Thoracic aorta (tissue), 2 donors: ENCODE results near the gene DYRK3. TPM values are rescaled to one million over a fixed set of nuclear protein-coding genes. Genes with fewer than 3 reads are reported as not detected.

Source experiments
- ATAC-seq: fragments of 150-250 bp; one replicate; pipeline ENCODE4 v1.8.0; 2017; ENCODE audit warnings: low read depth; ENCODE audit not compliant: insufficient number of reproducible peaks, low FRiP score
- DNase-seq: peaks from one replicate; pipeline ENCODE4 v3.0.0-alpha.2; 2020; ENCODE audit warnings: low spot score
- H3K27ac ChIP-seq, 2 donors: fragments of 200-600 bp; sonication (generic); 1 replicate in 1 of 2; 2 replicates in 1 of 2; pipeline ENCODE4 v1.5.1; 2016; ENCODE audit warnings: mild to moderate bottlenecking in 2 of 2, moderate library complexity in 2 of 2
- H3K27me3 ChIP-seq: fragments of 200-600 bp; sonication (generic); replicated peaks from 2 replicates; pipeline ENCODE4 v1.6.0; 2016; ENCODE audit warnings: mild to moderate bottlenecking; ENCODE audit not compliant: insufficient read depth
- H3K36me3 ChIP-seq: fragments of 200-600 bp; sonication (generic); one replicate; pipeline ENCODE4 v1.5.1; 2016
- H3K4me1 ChIP-seq, 2 donors: fragments of 200-600 bp; sonication (generic); 1 replicate in 1 of 2; 2 replicates in 1 of 2; pipeline versions ENCODE4 v1.5.1 to v1.6.0; 2016; ENCODE audit warnings: low read depth in 2 of 2, mild to moderate bottlenecking in 1 of 2; ENCODE audit not compliant: control insufficient read depth in 1 of 2
- H3K4me3 ChIP-seq: fragments of 200-600 bp; sonication (generic); 2 replicates; pipeline ENCODE4 v1.5.1; 2016; ENCODE audit warnings: mild to moderate bottlenecking
- H3K9me3 ChIP-seq: fragments of 200-600 bp; sonication (generic); 2 replicates; pipeline ENCODE4 v1.5.1; 2016
- total RNA-seq, 2 donors: library from RNA; depleted of rRNA; stranded (reverse); fragments of >200 nt; gene quantifications; one replicate each; pipeline versions ENCODE4 v1.1.0 to v1.2.3, GENCODE V29; 2016
- TF ChIP-seq, protein P1 (sequence below): fragments of 200-600 bp; sonication (generic); IDR thresholded peaks from one replicate; pipeline ENCODE4 v1.5.1; 2019; ENCODE audit warnings: antibody characterized with exemption

The DYRK3 gene
- total RNA-seq, 2 donors from 2014 or later: 6.8 to 11.9 TPM

DNA sequence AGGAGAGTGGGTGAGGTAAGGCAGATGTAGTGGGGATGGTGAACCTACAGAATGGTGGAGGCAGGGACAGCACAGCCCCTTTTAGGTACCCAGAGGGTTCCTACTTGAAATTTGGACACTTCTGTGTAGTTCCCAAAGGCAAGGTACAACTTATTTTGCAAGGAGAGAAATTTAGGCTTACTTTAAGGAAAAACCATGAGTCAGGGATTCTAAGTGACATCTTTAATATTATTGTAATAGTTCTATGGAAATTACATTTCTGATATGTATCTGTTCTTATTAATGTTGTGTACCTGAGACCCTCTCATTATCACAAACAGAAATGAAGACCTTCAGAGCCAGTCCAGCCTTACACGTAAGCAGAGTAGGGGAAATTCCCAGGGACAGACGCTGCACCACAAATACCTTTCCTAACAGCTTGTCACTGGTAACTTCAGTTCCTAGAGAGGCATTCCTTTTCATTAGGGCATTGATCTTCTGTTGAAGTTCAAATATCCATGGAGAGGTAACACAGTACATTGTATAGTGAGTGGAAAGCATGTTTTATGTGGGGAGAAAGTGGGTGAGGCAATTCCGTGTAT, 7.9 kb downstream of the DYRK3 start:
- no peak for ATAC-seq
- TF ChIP-seq, protein P1, sequence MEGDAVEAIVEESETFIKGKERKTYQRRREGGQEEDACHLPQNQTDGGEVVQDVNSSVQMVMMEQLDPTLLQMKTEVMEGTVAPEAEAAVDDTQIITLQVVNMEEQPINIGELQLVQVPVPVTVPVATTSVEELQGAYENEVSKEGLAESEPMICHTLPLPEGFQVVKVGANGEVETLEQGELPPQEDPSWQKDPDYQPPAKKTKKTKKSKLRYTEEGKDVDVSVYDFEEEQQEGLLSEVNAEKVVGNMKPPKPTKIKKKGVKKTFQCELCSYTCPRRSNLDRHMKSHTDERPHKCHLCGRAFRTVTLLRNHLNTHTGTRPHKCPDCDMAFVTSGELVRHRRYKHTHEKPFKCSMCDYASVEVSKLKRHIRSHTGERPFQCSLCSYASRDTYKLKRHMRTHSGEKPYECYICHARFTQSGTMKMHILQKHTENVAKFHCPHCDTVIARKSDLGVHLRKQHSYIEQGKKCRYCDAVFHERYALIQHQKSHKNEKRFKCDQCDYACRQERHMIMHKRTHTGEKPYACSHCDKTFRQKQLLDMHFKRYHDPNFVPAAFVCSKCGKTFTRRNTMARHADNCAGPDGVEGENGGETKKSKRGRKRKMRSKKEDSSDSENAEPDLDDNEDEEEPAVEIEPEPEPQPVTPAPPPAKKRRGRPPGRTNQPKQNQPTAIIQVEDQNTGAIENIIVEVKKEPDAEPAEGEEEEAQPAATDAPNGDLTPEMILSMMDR: no peak
- no peaks in the 10 kb centered on the region for H3K9me3 ChIP-seq
- no peaks in the 10 kb centered on the region for H3K27me3 ChIP-seq
- no peak overlapping the region for H3K27ac ChIP-seq
- H3K4me3 ChIP-seq: no peak overlapping the region
- DNase-seq: no peak
- no peaks in the 10 kb centered on the region for H3K36me3 ChIP-seq
- H3K4me1 ChIP-seq: no peaks in the 10 kb centered on the region

DNA sequence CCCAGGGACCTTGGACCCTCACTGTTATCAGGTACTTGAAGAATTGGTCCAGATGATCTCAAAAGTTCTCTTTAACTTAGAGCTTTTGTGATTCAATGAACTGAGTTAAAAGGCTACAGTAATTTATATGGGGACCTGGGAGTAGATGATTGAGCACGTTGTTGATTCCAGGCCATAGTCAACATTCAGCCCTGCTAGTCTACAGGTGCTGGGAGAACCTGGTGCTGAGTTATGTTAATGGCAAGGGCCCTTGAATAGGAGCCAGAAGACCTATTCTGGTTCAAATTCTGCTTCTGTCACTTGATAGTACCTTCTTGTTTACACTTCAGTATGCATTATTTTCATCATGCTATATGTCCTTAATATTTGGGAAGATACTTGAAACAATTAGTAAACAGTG, 11.2 kb downstream of the DYRK3 start:
- Histone ChIP-seq H3K27ac (no peak overlapping the region), H3K9me3 (no peaks in the 10 kb centered on the region), H3K4me3 (no peak overlapping the region), H3K36me3 (no peaks in the 10 kb centered on the region), H3K27me3 (no peaks in the 10 kb centered on the region), H3K4me1 (no peaks in the 10 kb centered on the region)
- TF ChIP-seq, protein P1: no peak
- ATAC-seq (no peak), DNase-seq (no peak)

DNA sequence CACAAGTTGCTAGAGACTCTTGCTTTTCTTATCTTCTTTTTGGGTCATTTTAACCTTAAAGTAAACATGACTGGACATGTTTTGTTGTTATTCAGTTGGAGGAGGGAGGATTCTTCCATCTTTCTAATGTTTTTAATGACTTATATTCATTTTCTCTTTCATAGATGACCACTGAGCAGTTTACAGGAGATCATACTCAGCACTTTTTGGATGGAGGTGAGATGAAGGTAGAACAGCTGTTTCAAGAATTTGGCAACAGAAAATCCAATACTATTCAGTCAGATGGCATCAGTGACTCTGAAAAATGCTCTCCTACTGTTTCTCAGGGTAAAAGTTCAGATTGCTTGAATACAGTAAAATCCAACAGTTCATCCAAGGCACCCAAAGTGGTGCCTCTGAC, 11.9 kb downstream of the DYRK3 start:
- H3K36me3 ChIP-seq: no peaks in the 10 kb centered on the region
- H3K4me1 ChIP-seq: no peaks in the 10 kb centered on the region
- no peaks in the 10 kb centered on the region for H3K9me3 ChIP-seq
- ATAC-seq: no peak
- no peak overlapping the region for H3K4me3 ChIP-seq
- H3K27me3 ChIP-seq: no peaks in the 10 kb centered on the region
- no peak for DNase-seq
- H3K27ac ChIP-seq: no peak overlapping the region
- TF ChIP-seq, protein P1: no peak

DNA sequence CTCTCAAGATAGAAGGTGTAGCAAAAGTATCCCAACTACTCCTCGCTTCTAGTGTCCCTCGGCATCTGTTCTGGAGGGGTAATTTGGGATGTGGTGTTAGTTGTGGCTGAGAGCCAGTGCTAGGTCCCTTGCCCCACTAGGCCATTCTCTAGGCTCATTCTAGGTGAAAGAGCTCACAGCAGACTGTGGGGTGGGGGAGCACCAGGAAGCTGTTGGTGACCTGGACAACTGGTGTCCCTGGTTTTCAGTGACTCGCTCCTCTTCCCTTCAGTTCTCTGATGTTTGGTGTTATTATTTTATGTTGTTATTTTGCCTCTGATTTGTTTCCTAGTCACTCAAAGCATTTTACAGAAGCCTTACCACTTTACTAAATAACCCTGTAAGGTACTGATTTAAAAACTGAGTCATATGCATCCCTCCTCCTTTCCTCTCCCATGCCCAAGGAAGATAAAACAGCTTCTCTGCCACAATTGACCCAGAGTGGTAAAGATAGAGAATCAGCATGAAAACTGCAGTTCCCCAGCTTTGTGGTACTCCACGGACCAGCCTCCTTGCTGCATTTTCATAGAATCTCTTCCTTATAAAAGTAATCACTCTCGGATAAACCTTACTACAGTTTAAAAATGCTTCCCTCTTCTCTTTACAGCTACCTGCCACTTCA, 14.1 kb downstream of the DYRK3 start:
- Histone ChIP-seq H3K4me3 (no peak overlapping the region), H3K4me1 (no peaks in the 10 kb centered on the region), H3K27me3 (no peaks in the 10 kb centered on the region), H3K36me3 (no peaks in the 10 kb centered on the region), H3K9me3 (no peaks in the 10 kb centered on the region), H3K27ac (no peak overlapping the region)
- ATAC-seq: no peak
- DNase-seq: no peak
- TF ChIP-seq, protein P1: no peak

DNA sequence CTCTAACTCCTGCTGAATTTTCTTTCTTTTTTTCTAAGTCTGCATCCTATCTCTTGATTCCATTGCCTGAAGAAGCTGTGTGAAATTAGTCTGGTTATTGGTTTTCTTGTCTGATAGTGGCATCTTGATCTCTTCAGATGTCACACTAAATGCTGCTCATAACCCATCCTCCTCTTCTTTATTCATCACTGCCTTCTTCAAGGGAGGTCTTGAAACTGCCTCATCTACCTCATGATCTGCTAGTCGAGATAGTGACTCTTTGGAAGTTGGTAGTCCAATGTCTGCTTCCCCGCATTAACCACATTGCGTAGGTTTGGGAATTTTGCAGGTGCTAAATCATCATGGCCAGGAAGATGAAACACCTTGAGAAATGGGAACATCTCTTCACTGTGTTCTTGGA, 15.7 kb downstream of the DYRK3 start:
- Histone ChIP-seq H3K4me3 (no peak overlapping the region), H3K4me1 (no peaks in the 10 kb centered on the region), H3K9me3 (no peaks in the 10 kb centered on the region), H3K27me3 (no peaks in the 10 kb centered on the region), H3K27ac (no peak overlapping the region), H3K36me3 (no peaks in the 10 kb centered on the region)
- TF ChIP-seq, protein P1: no peak
- DNase-seq (no peak), ATAC-seq (no peak)
